NCI-H345 (cell line): ENCODE measurements around the gene DNAJC10.
A peak's percentile ranks its signal among the peaks of the same experiment; 100 is the strongest.
"Not testable (repeated sequence)": the region's sequence is repeated elsewhere in the genome, so short reads cannot be mapped to it uniquely, and the experiment has no call there.

Experiments used
- DNase-seq: peaks from one replicate; lab custom pipeline; 2025; lab: John Stamatoyannopoulos, UW

DNAJC10 gene, protein sequence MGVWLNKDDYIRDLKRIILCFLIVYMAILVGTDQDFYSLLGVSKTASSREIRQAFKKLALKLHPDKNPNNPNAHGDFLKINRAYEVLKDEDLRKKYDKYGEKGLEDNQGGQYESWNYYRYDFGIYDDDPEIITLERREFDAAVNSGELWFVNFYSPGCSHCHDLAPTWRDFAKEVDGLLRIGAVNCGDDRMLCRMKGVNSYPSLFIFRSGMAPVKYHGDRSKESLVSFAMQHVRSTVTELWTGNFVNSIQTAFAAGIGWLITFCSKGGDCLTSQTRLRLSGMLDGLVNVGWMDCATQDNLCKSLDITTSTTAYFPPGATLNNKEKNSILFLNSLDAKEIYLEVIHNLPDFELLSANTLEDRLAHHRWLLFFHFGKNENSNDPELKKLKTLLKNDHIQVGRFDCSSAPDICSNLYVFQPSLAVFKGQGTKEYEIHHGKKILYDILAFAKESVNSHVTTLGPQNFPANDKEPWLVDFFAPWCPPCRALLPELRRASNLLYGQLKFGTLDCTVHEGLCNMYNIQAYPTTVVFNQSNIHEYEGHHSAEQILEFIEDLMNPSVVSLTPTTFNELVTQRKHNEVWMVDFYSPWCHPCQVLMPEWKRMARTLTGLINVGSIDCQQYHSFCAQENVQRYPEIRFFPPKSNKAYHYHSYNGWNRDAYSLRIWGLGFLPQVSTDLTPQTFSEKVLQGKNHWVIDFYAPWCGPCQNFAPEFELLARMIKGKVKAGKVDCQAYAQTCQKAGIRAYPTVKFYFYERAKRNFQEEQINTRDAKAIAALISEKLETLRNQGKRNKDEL

DNA sequence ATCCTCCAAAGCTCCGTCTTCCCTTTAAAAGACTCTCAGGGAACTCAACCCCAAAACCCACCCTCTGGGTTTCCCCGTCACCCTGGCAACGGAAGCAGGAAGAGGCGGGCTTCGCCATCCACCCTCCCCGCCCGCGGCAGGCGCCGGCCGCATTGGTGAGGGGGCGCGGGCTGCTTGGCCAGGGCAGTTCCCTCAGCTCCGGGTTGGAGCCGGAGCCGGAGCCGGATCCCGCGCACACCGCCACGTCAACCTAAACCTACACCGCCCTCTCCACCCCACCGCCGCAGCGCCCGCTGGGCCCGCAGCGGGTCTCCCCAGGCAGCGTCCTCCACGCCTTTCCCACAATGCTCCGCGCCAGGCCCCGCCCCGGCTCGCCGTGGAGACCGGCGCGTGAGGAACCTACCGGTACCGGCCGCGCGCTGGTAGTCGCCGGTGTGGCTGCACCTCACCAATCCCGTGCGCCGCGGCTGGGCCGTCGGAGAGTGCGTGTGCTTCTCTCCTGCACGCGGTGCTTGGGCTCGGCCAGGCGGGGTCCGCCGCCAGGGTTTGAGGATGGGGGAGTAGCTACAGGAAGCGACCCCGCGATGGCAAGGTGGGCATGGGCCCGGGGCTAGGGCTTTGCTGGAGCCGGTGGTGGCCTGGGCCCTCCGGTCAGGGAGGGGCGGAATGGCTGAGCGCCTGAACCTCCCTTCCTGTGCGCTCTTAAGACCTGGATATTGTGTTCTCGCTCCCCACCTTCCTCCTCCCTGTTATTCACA, at the start of gene DNAJC10:
Gene DNAJC10, plus strand, starts transcription at position 366 of the 758 bp plus-strand sequence. CDS start 1,830 bp downstream, outside the sequence.
- DNase-seq, result peak; percentile 94

DNA sequence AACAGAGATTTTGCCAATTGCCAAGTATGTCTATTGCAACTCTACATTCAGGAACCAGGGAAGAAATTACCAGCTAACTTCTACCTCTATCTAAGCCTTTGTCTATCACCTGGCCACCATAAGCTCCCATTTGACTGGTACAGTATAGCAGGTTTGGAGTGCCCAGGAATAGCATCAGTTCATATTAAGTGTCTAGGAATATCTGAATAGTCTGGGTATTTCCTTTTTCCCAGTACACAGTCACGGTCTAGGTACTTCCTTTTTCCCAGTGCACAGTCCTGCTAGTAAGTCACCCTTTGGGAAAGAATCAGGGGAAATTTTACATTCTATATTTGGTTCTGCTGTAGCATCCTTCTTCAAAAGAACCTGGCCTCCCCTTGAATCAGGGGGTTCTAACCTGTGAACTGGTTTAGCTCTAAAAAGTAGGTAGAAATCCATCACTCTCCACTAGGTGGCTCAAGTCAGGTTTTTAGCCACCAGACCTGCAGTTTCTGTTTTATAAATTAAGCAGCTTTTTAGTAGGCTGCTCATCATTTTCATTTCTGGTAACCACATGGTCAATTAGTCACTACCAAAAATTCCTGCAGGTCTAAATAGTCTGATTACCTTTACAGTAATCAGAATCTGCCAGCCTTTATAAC, 49.3 kb upstream of the DNAJC10 start:
- DNase-seq, result peak; percentile 14

DNA sequence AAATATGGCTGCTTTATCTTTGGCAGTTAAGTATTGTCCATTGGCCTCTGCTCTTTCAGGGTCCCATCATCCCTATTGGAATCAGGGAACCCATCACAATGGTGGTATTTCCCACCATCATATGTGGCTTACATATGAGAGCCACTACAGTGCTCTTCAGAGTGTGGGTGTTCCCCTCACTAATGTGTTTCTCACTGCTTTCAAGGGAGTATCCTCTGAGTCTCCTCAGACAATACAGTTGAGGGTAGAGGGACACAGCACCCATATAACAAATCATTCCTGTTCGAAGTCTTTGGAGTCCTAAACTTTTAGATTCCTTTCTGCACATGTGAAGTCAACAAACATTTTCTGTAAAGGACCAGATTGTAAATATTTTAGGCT, 48.8 kb upstream of the DNAJC10 start:
- no peak for DNase-seq

DNA sequence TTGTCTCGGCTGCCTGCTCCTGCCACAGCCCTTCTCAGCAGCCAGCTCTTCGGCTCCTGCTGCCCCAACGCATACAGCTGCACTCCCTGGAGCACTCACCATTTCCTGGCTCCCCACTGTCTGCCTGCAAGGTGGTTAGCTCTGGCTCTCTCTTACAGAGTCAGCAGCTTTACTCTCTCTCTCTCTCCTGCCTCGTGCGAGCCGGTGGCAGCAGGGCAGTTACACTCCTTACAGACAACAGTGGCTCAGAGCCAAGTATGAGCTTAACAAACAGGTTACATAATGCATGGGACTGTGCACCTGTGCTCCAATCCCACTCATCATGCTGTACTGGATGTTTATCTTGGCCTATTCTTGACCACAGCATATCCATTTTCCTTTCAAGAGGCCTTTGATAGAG, 47.4 kb upstream of the DNAJC10 start:
- peak; percentile 96 for DNase-seq

DNA sequence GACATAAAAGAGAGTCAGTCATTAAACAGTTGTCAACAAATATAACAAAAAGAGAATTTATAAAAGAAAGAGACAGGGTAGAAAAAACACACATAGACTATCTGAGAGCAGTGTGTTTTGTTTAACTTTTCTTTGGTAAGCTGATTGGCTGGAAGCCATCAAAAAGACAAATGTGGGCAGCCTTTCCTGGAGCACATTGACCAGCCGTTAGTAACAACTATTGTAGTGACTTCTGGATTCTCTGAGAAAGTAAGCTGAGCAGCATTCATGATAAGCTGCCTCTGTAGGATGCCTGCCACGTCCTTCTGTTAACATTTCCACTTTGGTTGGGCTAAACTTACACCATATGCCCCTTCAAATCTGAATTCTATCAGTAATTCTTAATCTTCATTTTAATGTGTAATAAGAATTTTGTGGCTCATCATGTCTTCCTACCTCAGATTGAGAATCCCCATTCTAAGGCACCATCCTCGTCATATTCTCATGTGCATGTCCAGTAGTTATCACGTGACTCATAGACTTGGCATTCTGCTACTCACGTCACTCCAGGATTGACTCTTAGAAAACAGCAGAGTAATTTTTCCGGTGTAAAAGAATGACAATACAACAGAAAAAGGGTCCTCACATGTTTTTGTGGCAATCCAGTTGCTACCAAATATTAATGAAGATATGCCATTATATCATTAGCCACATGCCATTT, 43.4 kb upstream of the DNAJC10 start:
- peak; percentile 4 for DNase-seq

DNA sequence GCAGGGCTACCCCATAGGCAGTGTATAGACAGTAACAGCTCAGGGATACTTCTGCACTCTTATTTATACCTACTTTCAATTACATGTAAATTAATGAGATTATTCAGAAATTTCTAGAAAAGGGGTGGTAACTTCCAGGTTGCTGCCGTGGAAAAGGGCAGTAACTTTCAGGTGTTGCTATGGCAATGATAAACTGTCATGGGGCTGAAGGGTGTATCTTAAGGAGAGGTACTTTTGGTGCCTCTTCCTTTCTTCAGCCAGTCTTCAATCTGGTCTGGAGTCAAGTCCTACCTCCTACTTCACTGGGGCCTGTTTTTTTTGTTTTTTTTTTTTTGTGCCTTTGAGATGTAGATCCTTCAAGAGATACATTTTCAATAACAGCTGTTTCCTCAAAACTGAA, 35.2 kb upstream of the DNAJC10 start:
- DNase-seq, result no peak

DNA sequence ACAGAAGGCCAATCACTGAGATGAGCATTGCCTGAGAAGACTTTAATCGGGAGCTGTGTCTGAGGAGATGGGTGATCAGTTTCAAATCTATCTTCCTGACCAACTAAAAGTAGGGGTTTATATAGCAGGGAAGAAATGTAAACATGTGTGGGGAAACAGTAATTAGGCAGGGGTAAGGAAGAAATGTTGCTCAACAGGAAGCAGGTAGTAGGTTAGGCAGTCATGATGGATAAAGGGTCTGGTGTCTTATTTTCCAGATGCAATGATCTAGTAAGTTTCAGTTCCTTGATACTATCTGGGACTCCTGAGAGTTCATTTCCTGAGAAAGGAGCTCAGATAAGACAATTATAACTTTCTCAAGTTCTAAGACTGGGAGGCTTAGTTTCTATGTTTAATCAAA, 33.8 kb upstream of the DNAJC10 start:
- DNase-seq, result no peak

DNA sequence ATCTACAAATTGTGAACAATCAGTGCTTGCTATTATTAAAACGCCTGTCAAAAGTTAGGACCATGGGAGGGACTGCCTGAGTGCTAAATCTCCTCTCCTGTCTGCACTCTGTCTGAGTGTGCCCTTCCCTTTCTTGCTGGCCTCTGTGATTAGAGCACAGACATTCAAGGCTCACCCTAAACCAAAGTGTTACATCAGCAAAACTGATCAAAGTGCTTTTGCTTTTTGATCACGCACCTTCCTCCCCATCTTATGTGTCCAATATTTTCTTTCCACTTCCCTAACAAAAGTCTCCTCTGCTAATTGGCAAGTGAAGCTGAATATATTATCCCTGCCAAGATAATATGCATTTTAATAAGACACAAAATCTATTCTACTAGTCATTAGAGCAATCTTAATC, 30.5 kb upstream of the DNAJC10 start:
- no peak for DNase-seq

DNA sequence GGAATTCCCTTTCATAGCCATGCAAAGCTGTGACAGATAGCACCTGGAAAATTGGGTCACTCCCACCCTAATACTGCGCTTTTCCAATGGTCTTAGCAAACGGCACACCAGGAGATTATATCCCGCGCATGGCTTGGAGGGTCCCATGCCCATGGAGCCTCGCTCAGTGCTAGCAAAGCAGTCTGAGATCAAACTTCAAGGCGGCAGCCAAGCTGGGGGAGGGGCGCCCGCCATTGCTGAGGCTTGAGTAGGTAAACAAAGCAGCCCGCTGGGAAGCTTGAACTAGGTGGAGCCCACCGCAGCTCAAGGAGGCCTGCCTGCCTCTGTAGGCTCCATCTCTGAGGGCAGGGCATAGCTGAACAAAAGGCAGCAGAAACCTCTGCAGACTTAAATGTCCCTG, 29.3 kb upstream of the DNAJC10 start:
- not testable (repeated sequence) for DNase-seq

DNA sequence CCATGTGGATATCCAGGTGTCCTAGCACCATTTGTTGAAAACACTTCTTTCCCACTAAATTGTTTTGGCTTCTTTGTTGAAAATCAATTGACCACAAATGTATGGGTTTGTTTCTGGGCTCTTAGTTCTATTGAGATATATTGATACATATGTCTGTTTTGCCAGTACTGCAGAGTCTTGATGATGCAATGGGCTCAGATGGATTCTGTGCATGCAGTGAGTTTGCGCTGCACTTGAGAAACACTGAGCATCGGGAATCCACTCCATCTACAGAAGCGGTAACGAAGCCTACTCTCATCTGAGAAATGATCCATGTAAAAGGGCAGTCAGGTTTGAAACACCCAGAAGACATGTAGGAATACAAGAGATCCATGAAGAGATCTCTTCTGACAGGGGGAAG, 21.9 kb upstream of the DNAJC10 start:
- DNase-seq, result peak; percentile 82

DNA sequence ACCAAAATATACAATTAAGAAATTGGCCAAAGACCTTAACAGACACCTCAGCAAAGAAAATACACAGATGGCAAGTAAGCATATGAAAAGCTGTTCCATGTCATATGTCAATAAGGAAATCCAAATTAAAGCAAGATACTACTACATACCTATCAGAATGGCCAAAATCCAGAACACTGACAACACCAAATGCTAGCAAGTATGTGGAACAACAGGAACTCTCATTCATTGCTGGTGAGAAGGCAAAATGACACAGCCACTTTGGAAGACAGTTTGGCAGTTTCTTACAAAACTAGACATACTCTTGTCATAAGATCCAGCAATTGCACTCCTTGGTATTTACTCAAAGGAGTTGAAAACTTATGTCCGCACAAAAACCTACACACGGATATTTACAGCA, 20.3 kb upstream of the DNAJC10 start:
- no peak for DNase-seq

DNA sequence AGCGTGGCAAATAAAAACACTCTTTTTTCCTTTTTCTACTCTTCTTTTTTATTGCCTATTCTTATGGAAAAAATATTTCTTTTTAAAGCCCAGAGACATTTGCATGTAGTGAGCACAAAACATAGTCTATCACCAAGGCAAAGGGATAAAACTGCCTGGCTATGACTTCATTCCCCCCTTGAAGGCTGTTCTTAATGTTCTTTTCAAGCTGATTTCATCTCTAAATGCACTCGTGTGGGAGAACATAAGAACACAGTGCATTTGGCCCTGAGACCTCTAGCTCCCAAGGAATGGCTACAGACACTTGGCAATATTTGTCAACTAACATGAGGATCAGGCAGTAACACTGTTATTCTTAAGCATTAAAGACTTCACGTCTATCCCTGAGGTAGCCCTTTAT, 17.4 kb upstream of the DNAJC10 start:
- no peak for DNase-seq

DNA sequence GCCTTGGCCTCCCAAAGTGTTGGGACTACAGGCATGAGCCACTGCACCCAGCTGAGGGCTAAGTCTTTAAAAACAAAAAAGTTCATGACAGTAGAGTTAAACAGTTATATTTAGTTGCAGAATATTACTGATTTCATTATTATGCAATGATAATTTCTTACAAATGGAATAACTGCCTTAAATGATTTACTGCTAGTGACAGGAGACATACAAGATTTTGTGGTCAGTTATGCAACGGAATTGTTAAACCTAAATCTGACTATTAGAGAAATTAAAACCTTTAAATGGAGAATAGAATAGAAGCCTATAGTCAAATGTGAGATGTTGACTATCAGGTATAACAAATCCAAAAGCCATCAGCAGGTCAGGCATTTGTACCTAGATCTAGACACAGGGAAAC, 10.3 kb upstream of the DNAJC10 start:
- no peak for DNase-seq

DNA sequence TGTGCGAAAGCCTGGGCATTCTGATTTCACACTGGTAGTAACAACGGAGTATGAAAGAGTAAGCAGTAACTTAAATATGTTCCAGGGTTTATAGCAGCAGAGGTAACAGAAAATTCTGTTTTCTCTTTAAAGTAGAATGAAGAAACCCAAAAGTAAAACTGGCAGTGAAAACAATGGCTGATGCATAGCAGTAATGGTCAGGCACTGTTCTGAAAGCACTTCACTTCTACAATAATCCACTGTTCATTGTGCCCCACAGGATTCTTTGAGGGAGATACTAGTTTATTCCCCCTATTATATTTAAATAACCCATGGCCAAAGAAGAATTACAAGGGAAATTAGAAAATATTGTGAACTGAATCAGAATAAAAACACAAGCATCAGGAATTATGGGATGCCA, 9.3 kb upstream of the DNAJC10 start:
- no peak for DNase-seq

DNA sequence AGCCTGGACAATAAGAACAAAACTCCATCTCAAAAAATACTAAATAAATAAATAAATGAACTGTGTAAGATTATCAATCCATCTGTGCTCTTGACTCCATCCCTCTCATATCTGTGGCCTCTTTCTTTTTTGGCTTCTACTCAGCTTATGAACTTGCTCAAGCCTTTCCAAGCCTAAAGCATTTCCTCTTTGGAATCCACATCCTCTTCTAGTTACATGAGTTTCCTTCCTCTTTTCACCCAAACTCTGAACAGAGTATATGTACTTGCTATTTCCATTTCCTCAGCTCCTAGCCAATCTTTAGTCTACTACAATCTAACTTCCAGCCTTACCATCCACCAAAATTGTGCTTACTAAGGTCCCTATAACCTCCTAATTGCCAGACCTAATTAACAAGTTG, 2.5 kb upstream of the DNAJC10 start:
- no peak for DNase-seq

DNA sequence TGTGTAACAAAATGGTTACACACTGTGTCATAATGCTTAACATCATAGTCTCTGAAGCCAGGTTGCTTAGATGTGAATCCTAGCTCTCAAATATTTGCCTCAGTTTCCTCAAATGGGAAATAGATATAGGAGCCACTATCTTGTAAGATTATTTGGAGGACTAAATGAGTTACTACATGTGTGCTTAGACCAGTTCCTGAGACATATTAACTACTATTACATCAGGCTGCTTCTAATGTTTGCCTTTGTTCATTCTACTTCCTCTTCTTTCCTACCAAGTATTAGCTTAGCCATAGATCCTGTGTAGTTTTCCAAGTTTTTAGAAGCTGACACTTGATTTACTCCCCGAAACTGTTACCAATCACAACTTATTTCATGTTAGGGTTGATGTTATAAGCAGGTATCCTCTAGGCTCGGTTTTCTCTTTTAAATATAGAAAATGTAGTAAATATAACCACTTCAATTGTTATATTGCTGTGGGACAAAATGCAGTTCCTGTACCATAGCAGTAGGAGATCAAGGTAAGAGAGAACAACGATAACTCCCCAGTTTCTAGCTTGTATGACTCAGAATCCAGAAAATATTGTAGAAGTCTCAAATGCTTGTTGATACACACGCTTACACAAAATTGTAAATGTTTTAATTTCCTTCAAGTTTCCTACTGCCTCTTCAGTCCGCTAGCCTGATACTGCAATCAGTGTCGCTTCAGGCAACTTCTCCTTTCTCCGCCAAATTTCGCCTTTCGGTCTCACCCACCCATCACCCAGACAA, 751 bp upstream of the DNAJC10 start:
- peak; percentile 41 for DNase-seq

DNA sequence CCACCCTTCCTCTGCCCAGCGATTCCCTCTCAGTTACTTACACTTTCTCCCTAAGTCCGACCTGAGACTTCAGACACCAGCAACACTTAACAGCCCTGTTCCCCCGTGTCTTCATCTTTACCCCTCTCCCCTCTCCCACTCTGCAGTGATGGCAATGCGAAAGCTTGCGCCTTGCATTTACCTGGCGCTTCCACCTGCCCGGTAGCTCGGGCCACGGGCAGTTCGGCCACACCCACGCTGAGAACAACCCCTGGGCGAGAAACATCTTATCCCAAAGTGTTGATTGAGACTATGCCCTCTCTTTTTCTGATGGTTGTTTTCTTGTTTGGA, 558 bp downstream of the DNAJC10 start:
- peak; percentile 54 for DNase-seq

DNA sequence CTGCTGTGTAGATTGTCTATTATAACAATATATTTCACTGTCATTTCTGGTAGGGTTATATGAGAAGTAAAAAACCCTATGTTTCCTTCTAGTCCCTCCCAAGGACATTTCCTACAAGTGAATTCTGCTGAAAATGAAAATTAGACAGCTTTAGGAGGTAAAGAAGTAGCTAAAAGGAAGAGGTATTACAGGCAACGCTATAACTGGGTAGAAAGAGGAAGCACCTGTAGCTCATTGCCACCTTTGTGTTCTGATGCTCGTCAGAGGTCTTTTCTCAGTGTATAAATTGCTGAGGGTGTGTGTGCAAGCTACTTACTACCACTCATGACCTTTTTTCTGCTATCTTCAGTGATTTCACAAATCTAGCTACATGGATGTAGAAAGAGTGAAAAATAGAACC, 1.4 kb downstream of the DNAJC10 start:
- DNase-seq, result peak; percentile 9

DNA sequence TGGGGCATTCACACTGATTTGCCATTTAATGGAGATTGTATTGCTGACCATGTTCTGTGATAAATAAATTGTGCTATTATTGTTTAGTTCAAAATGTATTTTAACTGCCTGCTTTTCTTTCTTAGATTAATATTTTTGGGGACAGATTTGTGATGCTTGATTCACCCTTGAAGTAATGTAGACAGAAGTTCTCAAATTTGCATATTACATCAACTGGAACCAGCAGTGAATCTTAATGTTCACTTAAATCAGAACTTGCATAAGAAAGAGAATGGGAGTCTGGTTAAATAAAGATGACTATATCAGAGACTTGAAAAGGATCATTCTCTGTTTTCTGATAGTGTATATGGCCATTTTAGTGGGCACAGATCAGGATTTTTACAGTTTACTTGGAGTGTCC, 1.8 kb downstream of the DNAJC10 start:
- no peak for DNase-seq

DNA sequence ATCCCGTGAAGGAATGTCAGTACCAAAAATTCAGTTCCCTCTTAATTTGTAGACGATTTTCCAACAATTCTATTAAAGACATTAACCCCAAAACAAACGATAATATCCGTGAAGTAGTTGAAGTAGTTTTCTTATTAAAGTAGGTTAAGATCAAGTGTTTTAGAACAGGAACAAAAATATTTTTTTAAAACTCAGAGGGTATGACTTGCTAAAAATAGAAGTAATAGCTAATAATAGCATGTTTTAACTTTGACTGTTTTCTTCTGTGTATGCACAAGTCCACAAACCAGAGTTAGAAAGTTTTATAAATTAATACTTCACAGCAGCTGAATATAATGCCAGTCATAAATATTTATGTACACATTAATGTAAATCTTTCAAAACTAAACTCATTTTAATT, 2.4 kb downstream of the DNAJC10 start:
- DNase-seq, result no peak

DNA sequence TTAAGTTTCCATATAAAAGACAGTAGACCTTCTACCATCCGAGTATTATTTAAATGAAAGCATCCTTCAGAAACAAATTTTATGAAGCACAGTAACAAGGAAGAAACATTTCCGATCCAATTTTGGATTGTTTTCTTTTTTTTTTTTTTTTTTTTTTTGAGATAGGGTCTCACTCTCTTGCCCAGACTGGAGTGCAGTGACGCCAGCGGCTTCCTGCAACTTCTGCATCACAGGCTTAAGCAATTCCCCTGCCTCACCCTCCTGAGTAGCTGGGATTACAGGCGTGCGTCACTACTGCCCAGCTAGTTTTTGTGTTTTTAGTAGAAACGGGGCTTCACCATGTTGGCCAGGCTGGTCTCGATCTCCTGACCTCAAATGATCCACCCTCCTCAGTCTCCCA, 3.1 kb downstream of the DNAJC10 start:
- not testable (repeated sequence) for DNase-seq
